Adrenal gland (tissue), 12 donors: Measurements from ENCODE around the gene MDFI. TPM values are rescaled to one million over a fixed set of nuclear protein-coding genes. Genes with fewer than 3 reads are reported as not detected.

Source experiments
- DNase-seq, 7 donors: peaks; one replicate each; pipeline ENCODE4 v3.0.0-alpha.2; 2019 to 2020
- H3K27ac ChIP-seq, 5 donors: fragments of 200-600 bp; sonication (generic) in 4 of 5; 1 replicate in 3 of 5; 2 replicates in 2 of 5; pipeline versions ENCODE4 v1.5.1 to v1.8.0; 2016 to 2020; ENCODE audit warnings: mild to moderate bottlenecking in 1 of 5
- H3K27me3 ChIP-seq: fragments of 200-600 bp; 2 replicates; pipeline ENCODE4 v1.8.0; 2021
- H3K36me3 ChIP-seq, 2 donors: fragments of 200-600 bp; replicated peaks in 1 of 2; 1 replicate in 1 of 2; 2 replicates in 1 of 2; pipeline versions ENCODE4 v1.5.1 to v1.8.0; 2018 to 2022
- H3K4me1 ChIP-seq, 2 donors: fragments of 200-600 bp; replicated peaks in 1 of 2; 1 replicate in 1 of 2; 2 replicates in 1 of 2; pipeline versions ENCODE4 v1.5.1 to v1.8.0; 2018 to 2021
- H3K4me3 ChIP-seq, 4 donors: fragments of 200-600 bp; sonication (generic) in 3 of 4; one replicate each; pipeline ENCODE4 v1.5.1; 2016 to 2018
- H3K9me3 ChIP-seq, 3 donors: fragments of 200-600 bp; sonication (generic) in 1 of 3; replicated peaks in 1 of 3; 1 replicate in 2 of 3; 2 replicates in 1 of 3; pipeline versions ENCODE4 v1.5.1 to v1.8.0; 2016 to 2021
- POLR2A ChIP-seq, 2 donors: fragments of 450-650 bp; IDR thresholded peaks; one replicate each; pipeline ENCODE4 v1.6.1; 2017; ENCODE audit warnings: antibody characterized with exemption in 2 of 2, mild to moderate bottlenecking in 2 of 2, moderate library complexity in 1 of 2
- WGBS, 4 donors: extraction: QIAGEN DNeasy Blood & Tissue Kit in 2 of 4; methylation state at CpG; one replicate each; pipeline versions ENCODE4 v1.1.5 to v1.1.7; 2013 to 2017; 5-methylcytosine and 5-hydroxymethylcytosine counted together
- intact Hi-C, 2 donors: fragments of 100-400 bp; cut with DNase I; formaldehyde crosslinking; loops; one replicate each; pipeline versions ENCODE4 v1.14.1 to v1.15.0; 2022 to 2023
- polyA plus RNA-seq, 3 donors: library from polyadenylated mRNA; stranded (reverse); fragments of 200-250 nt in 2 of 3; fragments of 350-450 nt in 1 of 3; fragmentation: Illumina TruSeq in 1 of 3; extraction: RNeasy Lipid Tissue Mini Kit (QIAGEN cat#74804) in 1 of 3; gene quantifications; one replicate each; pipeline ENCODE4 v1.2.3, GENCODE V29; 2013 to 2014
- total RNA-seq, 9 donors: library from RNA; depleted of rRNA in 4 of 9; stranded (reverse); fragments of >200 nt in 4 of 9; fragments of 120-200 nt in 1 of 9; fragmentation: NEBNext Ultra II Directional in 1 of 9; extraction: Animal tissue kit (Norgen Biotek cat#: 25700) in 1 of 9; gene quantifications; one replicate each; pipeline versions ENCODE4 v1.1.0 to v1.2.4, GENCODE V29; 2013 to 2023
- TF ChIP-seq, protein P1 (sequence below), 6 experiments: fragments of 450-650 bp in 4 of 6; fragments of 200-600 bp in 2 of 6; sonication (generic) in 1 of 6; IDR thresholded peaks; 1 replicate in 5 of 6; 2 replicates in 1 of 6; pipeline versions ENCODE4 v1.5.1 to v1.8.0; 2016 to 2021; ENCODE audit warnings: antibody characterized with exemption in 6 of 6, mild to moderate bottlenecking in 2 of 6, moderate library complexity in 1 of 6
- donor health status: healthy with polysubstance abuse.
- donor health status: Bipolar disorder and iron deficiency.
- donor health status: DM: yes; HTN: yes; CAD: no.
- donor health status: DM: no; HTN: no; CAD: no.
- donor health status: DM: no; HTN: no; CAD: no.
- donor health status: DM: yes; HTN: yes; CAD: no.

The MDFI gene
- total and polyA plus RNA-seq, 12 donors, result 0.44 to 26.6 (median 11.7) TPM

GRCh38 chr6:41596807-41597206 lies 41.5 kb upstream of the MDFI start:
- intact Hi-C loops, result no loop called here
- H3K4me1 ChIP-seq, result no peaks in the 10 kb centered on the region
- H3K27ac ChIP-seq, result no peak overlapping the region
- TF ChIP-seq POLR2A (IDR thresholded peaks at IDR 0.05), result no peak
- TF ChIP-seq, protein P1, sequence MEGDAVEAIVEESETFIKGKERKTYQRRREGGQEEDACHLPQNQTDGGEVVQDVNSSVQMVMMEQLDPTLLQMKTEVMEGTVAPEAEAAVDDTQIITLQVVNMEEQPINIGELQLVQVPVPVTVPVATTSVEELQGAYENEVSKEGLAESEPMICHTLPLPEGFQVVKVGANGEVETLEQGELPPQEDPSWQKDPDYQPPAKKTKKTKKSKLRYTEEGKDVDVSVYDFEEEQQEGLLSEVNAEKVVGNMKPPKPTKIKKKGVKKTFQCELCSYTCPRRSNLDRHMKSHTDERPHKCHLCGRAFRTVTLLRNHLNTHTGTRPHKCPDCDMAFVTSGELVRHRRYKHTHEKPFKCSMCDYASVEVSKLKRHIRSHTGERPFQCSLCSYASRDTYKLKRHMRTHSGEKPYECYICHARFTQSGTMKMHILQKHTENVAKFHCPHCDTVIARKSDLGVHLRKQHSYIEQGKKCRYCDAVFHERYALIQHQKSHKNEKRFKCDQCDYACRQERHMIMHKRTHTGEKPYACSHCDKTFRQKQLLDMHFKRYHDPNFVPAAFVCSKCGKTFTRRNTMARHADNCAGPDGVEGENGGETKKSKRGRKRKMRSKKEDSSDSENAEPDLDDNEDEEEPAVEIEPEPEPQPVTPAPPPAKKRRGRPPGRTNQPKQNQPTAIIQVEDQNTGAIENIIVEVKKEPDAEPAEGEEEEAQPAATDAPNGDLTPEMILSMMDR (IDR thresholded peaks at IDR 0.05), result no peak
- H3K9me3 ChIP-seq, result no peaks in the 10 kb centered on the region
- no peak overlapping the region for H3K4me3 ChIP-seq
- no peak for DNase-seq
- peaks cover 0 to 5% of the 10 kb centered on the region in 2 donors for H3K36me3 ChIP-seq
- WGBS, 4 donors, result 90 to 95% (median 91%) methylated on average over 6 to 11 of the region's 11 CpGs
- H3K27me3 ChIP-seq, result no peaks in the 10 kb centered on the region

DNA sequence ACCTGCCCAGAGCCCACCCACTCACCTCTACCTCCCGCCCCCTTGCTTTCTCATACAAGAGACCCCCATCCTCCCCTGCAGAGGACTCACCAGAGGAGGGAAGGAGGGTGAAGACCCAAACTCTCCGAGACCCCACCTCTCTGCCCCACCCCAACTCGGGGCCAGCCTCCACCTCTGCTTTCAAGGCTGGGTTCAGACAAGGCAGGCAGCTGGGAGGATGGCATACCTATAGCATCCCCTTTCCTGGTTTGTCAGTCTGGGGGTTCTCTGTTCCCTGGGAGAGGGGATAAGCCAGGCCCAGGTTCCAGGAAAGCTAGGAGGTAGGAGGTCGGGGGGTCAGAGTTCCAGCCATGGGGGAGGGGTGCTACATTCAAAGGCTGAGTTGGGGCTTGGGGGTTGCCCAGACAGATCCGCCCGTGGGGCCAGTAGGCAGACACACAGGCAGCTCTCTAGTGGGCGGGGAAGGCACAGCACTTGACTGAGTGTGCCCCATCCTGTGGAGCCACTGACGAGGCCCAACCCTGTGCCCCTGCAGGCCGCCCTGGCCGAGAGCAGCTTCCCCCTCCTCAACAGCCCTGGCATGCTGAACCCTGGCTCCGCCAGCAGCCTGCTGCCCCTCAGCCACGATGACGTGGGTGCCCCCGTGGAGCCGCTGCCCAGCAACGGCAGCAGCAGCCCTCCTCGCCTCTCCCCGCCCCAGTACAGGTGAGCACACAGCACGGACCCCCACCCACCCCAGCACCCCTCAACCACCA lies 40.8 kb upstream of the MDFI start:
- H3K36me3 ChIP-seq, result peaks cover 0 to 5% of the 10 kb centered on the region in 2 donors
- H3K4me1 ChIP-seq, result no peaks in the 10 kb centered on the region
- no peak overlapping the region for H3K4me3 ChIP-seq
- no peak overlapping the region for H3K27ac ChIP-seq
- WGBS, 4 donors, result 62 to 92% (median 90%) methylated on average over 5 to 19 of the region's 19 CpGs
- H3K27me3 ChIP-seq, result no peaks in the 10 kb centered on the region
- intact Hi-C loops, result no loop called here
- no peaks in the 10 kb centered on the region for H3K9me3 ChIP-seq
- DNase-seq, result no peak
- no peak for TF ChIP-seq POLR2A (IDR thresholded peaks at IDR 0.05)
- TF ChIP-seq, protein P1 (IDR thresholded peaks at IDR 0.05), result no peak

DNA sequence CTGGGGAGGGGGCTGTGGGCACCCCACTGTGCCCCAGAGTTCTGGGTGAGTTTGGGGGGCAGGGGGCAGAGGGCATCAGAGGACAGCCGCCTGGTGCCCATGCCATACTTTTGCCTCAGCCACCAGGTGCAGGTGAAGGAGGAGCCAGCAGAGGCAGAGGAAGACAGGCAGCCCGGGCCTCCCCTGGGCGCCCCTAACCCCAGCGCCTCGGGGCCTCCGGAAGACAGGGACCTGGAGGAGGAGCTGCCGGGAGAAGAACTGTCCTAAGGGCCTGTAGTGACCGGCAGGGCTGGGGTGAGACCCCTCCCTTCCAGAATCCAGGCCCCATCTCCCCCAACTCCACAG lies 39.6 kb upstream of the MDFI start:
- H3K9me3 ChIP-seq, result no peaks in the 10 kb centered on the region
- no peak for DNase-seq
- 90 to 100% (median 97%) methylated on average over 1 to 8 of the region's 8 CpGs for WGBS, 4 donors
- H3K27me3 ChIP-seq, result no peaks in the 10 kb centered on the region
- intact Hi-C loops, result no loop called here
- peaks cover 0 to 5% of the 10 kb centered on the region in 2 donors for H3K36me3 ChIP-seq
- TF ChIP-seq, protein P1 (IDR thresholded peaks at IDR 0.05), result no peak
- TF ChIP-seq POLR2A (IDR thresholded peaks at IDR 0.05), result no peak
- no peak overlapping the region for H3K27ac ChIP-seq
- no peak overlapping the region for H3K4me3 ChIP-seq
- peaks cover 0 to 10% of the 10 kb centered on the region in 2 donors for H3K4me1 ChIP-seq

- DNase-seq, result no peak
- no peak for TF ChIP-seq POLR2A (IDR thresholded peaks at IDR 0.05)
- TF ChIP-seq, protein P1 (IDR thresholded peaks at IDR 0.05), result no peak
- Histone ChIP-seq H3K27ac (no peak overlapping the region), H3K9me3 (no peaks in the 10 kb centered on the region), H3K4me3 (no peak overlapping the region), H3K27me3 (no peaks in the 10 kb centered on the region), H3K4me1 (peaks cover 0 to 10% of the 10 kb centered on the region in 2 donors), H3K36me3 (peaks cover 0 to 5% of the 10 kb centered on the region in 2 donors)
- 86 to 98% (median 89%) methylated on average over 6 to 21 of the region's 21 CpGs for WGBS, 4 donors
- intact Hi-C loops, result no loop called here
These were observed 39.0 kb upstream of the MDFI start for GRCh38 chr6:41599015-41599851.
